Measurements from ENCODE around the gene ALCAM.

- TF ChIP-seq POLR2A (IDR thresholded peaks at IDR 0.05) (no peak), CTCF (IDR thresholded peaks at IDR 0.05) (no peak)
Measured at GRCh38 chr3:105611304-105612192, 244.8 kb downstream of the ALCAM start.

All from uterus (tissue), 2 donors.